Vagina (tissue), 2 donors: ENCODE results near the gene C12orf56.

Experiments used
- CTCF ChIP-seq, 3 experiments: fragments of 450-650 bp in 2 of 3; fragments of 200-600 bp in 1 of 3; sonication (generic) in 1 of 3; IDR thresholded peaks; one replicate each; pipeline ENCODE4 v1.5.1; 2017 to 2019; ENCODE audit warnings: antibody characterized with exemption in 3 of 3, mild to moderate bottlenecking in 2 of 3, moderate library complexity in 2 of 3
- POLR2A ChIP-seq, 2 donors: fragments of 450-650 bp; IDR thresholded peaks; one replicate each; pipeline ENCODE4 v1.6.1; 2017; ENCODE audit warnings: antibody characterized with exemption in 2 of 2, mild to moderate bottlenecking in 2 of 2, moderate library complexity in 2 of 2
- POLR2AphosphoS5 ChIP-seq, 2 donors: sonication (generic); formaldehyde crosslinking; IDR thresholded peaks; one replicate each; pipeline ENCODE4 v1.9.0; 2017; ENCODE audit warnings: antibody characterized with exemption in 2 of 2, mild to moderate bottlenecking in 2 of 2, low read depth in 1 of 2; ENCODE audit not compliant: insufficient read depth in 1 of 2

DNA sequence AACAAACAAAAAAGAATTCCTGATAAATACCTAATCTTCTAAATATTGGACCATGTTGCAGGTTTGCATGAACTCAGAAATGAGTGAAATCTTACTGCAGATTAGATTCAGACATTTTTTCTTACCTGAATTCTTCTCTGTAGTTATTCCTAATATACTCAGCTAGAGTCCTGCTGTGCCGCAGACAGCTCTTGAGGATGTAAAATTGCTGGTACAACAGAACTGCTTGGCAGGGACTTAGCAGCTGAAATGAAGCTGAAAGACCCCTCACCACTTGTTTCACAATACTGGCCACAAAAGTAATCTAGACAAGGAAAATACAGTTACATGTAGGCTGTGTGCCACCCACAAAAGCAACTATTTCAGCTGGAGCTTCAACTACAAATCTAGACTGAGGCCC, 120.1 kb downstream of the C12orf56 start:
- TF ChIP-seq POLR2AphosphoS5 (IDR thresholded peaks at IDR 0.05; ENCODE audit: insufficient read depth in 1 of 2, low read depth in 1 of 2) (no peak), CTCF (IDR thresholded peaks at IDR 0.05) (no peak), POLR2A (IDR thresholded peaks at IDR 0.05) (no peak)
